GM19328 (cell line): ENCODE results near the gene SYNE1.

Experiments
- ATAC-seq: cut with Tn5 transposase; IDR thresholded peaks from one replicate; pipeline ENCODE4 v1.9.1; 2021; ENCODE audit warnings: mild to moderate bottlenecking, moderate library complexity; ENCODE audit not compliant: unreplicated experiment

Gene SYNE1

GRCh38 chr6:152112491-152113261 lies 524.5 kb downstream of the SYNE1 start:
- ATAC-seq = no peak

- no peak for ATAC-seq
These were observed 526.0 kb downstream of the SYNE1 start for GRCh38 chr6:152110886-152111820.

- no peak for ATAC-seq
These were observed 529.2 kb downstream of the SYNE1 start for GRCh38 chr6:152107973-152108372.

GRCh38 chr6:152100183-152100618 lies 537.0 kb downstream of the SYNE1 start:
- ATAC-seq = no peak

- no peak for ATAC-seq
These were observed 537.5 kb downstream of the SYNE1 start for GRCh38 chr6:152099446-152100182.

- no peak for ATAC-seq
These were observed 538.5 kb downstream of the SYNE1 start for GRCh38 chr6:152098683-152099082.

- ATAC-seq = no peak
These were observed 540.2 kb downstream of the SYNE1 start for GRCh38 chr6:152096863-152097496.

- ATAC-seq = no peak
These were observed 542.1 kb downstream of the SYNE1 start for GRCh38 chr6:152094992-152095592.

- no peak for ATAC-seq
These were observed 542.9 kb downstream of the SYNE1 start for GRCh38 chr6:152094276-152094675.

GRCh38 chr6:152093711-152094110 lies 543.5 kb downstream of the SYNE1 start:
- ATAC-seq = no peak

GRCh38 chr6:152091851-152092341 lies 545.3 kb downstream of the SYNE1 start:
- ATAC-seq = no peak

GRCh38 chr6:152091201-152091600 lies 546.0 kb downstream of the SYNE1 start:
- ATAC-seq = no peak

GRCh38 chr6:152089992-152090391 lies 547.2 kb downstream of the SYNE1 start:
- ATAC-seq = no peak

GRCh38 chr6:152087701-152088100 lies 549.5 kb downstream of the SYNE1 start:
- ATAC-seq = no peak

- no peak for ATAC-seq
These were observed 550.1 kb downstream of the SYNE1 start for GRCh38 chr6:152087096-152087495.

GRCh38 chr6:152086223-152086873 lies 550.8 kb downstream of the SYNE1 start:
- ATAC-seq = no peak

GRCh38 chr6:152085451-152085921 lies 551.7 kb downstream of the SYNE1 start:
- no peak for ATAC-seq

- ATAC-seq = no peak
These were observed 558.4 kb downstream of the SYNE1 start for GRCh38 chr6:152078804-152079203.

GRCh38 chr6:152078001-152078400 lies 559.2 kb downstream of the SYNE1 start:
- no peak for ATAC-seq
